ENCODE results near the gene ZCCHC10.
"Not testable (repeated sequence)": the region's sequence is repeated elsewhere in the genome, so short reads cannot be mapped to it uniquely, and the experiment has no call there.

The ZCCHC10 gene

DNA sequence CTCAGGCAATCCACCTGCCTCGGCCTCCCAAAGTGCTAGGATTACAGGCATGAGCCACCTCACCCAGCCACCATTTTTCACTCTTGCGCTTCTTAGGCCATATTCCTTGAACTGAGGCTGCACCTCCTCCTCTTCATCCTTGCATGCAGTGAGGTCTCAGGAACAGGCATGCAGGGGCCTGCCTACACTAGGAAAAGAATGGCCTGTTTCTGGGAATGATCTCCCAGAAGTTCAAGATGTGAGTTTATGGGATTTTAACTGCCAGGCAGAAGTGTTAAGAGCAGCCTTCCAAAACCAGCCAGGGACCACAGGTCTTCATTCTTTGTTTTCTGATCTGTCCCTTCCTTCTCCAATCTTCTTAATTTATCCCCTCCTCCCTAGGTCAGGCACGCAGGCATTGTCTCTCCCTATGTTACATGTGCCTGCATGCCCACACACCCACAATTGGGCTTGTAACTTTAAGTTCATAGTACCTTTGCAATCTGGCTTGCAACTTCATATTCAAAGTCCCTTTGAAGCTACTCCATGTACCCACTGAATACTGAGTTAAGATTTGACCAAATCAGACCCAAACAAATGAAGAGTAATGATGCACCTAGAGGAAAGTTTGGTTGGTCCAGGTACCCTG lies 14.9 kb upstream of the ZCCHC10 start:
- Histone ChIP-seq H3K27me3 (replicated peaks; ENCODE audit: control insufficient read depth, insufficient read depth, low read length) (no peaks in the 10 kb centered on the region), H3K4me1 (ENCODE audit: control insufficient read depth, insufficient read depth, low read length) (no peaks in the 10 kb centered on the region), H3K9ac (ENCODE audit: low read length) (no peak overlapping the region), H3K9me3 (ENCODE audit: control insufficient read depth, low read length) (no peaks in the 10 kb centered on the region), H3K4me3 (ENCODE audit: low read length) (no peak overlapping the region), H3K36me3 (ENCODE audit: control insufficient read depth, insufficient read depth, low read length, severe bottlenecking) (no peaks in the 10 kb centered on the region)
- no peak for DNase-seq (ENCODE audit: low read depth)

- not testable (repeated sequence) for H3K27me3 ChIP-seq (replicated peaks; ENCODE audit: control insufficient read depth, insufficient read depth, low read length)
These were observed 10.3 kb upstream of the ZCCHC10 start for GRCh38 chr5:133036677-133037076.

GRCh38 chr5:133035224-133035623 lies 8.9 kb upstream of the ZCCHC10 start:
- H3K4me1 ChIP-seq (ENCODE audit: control insufficient read depth, insufficient read depth, low read length): no peaks in the 10 kb centered on the region
- no peak for DNase-seq (ENCODE audit: low read depth)
- no peak overlapping the region for H3K4me3 ChIP-seq (ENCODE audit: low read length)
- no peak overlapping the region for H3K9ac ChIP-seq (ENCODE audit: low read length)
- no peaks in the 10 kb centered on the region for H3K36me3 ChIP-seq (ENCODE audit: control insufficient read depth, insufficient read depth, low read length, severe bottlenecking)
- no peaks in the 10 kb centered on the region for H3K9me3 ChIP-seq (ENCODE audit: control insufficient read depth, low read length)
- H3K27me3 ChIP-seq (replicated peaks; ENCODE audit: control insufficient read depth, insufficient read depth, low read length): no peaks in the 10 kb centered on the region

More at GRCh38 chr5:133036677-133037076, 10.3 kb upstream of the ZCCHC10 start:
- not testable (repeated sequence) for H3K4me3 ChIP-seq (ENCODE audit: low read length); H3K4me1 ChIP-seq (ENCODE audit: control insufficient read depth, insufficient read depth, low read length); H3K36me3 ChIP-seq (ENCODE audit: control insufficient read depth, insufficient read depth, low read length, severe bottlenecking); H3K9me3 ChIP-seq (ENCODE audit: control insufficient read depth, low read length); H3K9ac ChIP-seq (ENCODE audit: low read length); DNase-seq (ENCODE audit: low read depth)

DNA sequence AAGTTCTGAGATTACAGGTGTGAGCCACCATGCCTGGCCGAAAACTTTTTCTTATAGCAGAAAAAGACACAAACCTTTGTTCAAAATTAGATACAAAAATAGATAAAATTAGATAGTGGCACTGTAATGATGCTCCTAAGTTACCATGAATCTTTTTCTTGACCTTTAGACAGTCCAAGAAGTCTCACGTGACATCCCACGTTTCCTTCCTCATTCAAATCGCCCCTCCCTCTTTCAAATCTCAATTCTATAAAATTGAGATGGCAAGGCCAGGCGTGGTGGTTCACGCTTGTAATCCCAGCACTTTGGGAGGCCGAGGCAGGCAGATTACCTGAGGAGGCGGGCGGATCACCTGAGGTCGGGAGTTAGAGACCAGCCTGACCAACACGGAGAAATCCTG lies 7.7 kb upstream of the ZCCHC10 start:
- Histone ChIP-seq H3K4me3 (ENCODE audit: low read length) (no peak overlapping the region), H3K27me3 (replicated peaks; ENCODE audit: control insufficient read depth, insufficient read depth, low read length) (no peaks in the 10 kb centered on the region), H3K4me1 (ENCODE audit: control insufficient read depth, insufficient read depth, low read length) (peaks cover 3% of the 10 kb centered on the region), H3K36me3 (ENCODE audit: control insufficient read depth, insufficient read depth, low read length, severe bottlenecking) (no peaks in the 10 kb centered on the region), H3K9ac (ENCODE audit: low read length) (no peak overlapping the region), H3K9me3 (ENCODE audit: control insufficient read depth, low read length) (no peaks in the 10 kb centered on the region)
- DNase-seq (ENCODE audit: low read depth): no peak

DNA sequence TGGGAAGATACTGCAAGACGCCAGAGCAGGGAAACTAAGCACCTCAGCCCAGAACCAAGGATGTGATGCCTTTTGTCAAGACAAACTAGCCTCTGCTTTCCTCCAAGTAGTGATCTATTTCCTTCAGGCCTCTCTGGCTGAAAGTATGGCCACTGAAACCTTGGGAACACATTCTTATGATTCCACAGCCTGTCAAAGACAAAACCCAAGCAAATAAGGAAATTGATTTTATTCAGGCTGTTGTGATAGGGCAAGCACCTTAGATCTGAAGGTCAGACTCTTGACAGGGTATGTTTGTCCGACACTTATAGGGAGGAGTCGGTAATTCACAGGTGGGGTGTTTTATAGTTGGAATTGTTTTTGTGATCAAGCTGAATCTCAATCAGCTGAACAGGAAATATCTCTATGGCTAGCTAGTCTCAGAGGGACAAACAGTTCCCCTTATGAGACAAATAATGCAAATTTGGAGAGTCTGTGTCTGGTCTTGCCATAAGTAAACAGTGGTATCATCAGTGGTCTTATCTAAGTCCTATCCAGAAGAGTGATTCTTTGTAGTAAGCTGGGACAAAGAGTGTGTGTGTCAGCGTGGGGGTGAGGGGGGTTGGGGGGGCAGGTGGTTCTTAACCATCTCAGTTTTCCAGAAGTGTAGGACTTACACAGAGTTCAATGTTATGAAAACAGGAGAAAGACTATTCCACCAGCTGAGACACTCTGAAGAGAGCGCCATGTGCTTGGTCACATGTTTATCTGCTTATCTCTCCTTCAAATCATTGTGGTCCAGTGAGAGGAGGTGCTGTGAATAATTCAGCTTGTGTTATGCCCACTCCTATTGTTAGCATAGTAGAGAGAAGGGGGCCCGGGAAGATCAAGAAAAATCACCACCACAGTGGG lies 6.7 kb upstream of the ZCCHC10 start:
- H3K27me3 ChIP-seq (replicated peaks; ENCODE audit: control insufficient read depth, insufficient read depth, low read length): no peaks in the 10 kb centered on the region
- peaks cover 3% of the 10 kb centered on the region for H3K4me1 ChIP-seq (ENCODE audit: control insufficient read depth, insufficient read depth, low read length)
- no peak overlapping the region for H3K4me3 ChIP-seq (ENCODE audit: low read length)
- H3K9ac ChIP-seq (ENCODE audit: low read length): no peak overlapping the region
- H3K9me3 ChIP-seq (ENCODE audit: control insufficient read depth, low read length): no peaks in the 10 kb centered on the region
- no peak for DNase-seq (ENCODE audit: low read depth)
- H3K36me3 ChIP-seq (ENCODE audit: control insufficient read depth, insufficient read depth, low read length, severe bottlenecking): no peaks in the 10 kb centered on the region

DNA sequence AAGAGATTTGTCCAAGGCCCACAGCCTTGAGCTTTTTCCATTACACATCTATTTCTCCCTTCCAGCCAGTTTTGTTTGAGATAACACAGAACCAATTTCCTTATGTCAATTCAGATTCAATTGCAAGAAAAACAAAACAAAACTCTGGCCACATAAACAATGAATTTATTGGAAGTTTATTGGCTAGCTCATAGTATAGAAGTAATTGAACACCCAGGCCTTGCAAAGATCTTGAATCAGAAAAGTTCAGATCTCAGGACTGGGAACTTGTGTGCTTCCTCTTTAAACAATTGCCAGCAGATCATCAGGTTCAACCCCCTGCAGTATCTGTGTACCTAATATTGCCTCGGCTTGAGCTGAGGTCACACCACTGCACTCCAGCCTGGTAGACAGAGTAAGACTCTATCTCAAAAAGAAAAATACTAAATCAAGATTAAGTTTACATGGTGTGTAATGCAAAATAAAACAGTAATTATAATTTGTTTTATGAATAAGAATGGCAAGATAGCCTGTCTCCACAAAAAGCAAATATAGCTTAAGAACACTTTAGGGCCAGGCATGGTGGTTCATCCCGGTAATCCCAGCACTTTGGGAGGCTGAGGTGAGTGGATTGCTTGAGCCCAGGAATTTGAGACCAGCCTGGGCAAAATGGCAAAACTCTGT lies 4.1 kb upstream of the ZCCHC10 start:
- Histone ChIP-seq H3K4me1 (ENCODE audit: control insufficient read depth, insufficient read depth, low read length) (peaks cover 9% of the 10 kb centered on the region), H3K27me3 (replicated peaks; ENCODE audit: control insufficient read depth, insufficient read depth, low read length) (no peaks in the 10 kb centered on the region), H3K4me3 (ENCODE audit: low read length) (no peak overlapping the region), H3K9me3 (ENCODE audit: control insufficient read depth, low read length) (no peaks in the 10 kb centered on the region), H3K9ac (ENCODE audit: low read length) (no peak overlapping the region), H3K36me3 (ENCODE audit: control insufficient read depth, insufficient read depth, low read length, severe bottlenecking) (no peaks in the 10 kb centered on the region)
- no peak for DNase-seq (ENCODE audit: low read depth)

DNA sequence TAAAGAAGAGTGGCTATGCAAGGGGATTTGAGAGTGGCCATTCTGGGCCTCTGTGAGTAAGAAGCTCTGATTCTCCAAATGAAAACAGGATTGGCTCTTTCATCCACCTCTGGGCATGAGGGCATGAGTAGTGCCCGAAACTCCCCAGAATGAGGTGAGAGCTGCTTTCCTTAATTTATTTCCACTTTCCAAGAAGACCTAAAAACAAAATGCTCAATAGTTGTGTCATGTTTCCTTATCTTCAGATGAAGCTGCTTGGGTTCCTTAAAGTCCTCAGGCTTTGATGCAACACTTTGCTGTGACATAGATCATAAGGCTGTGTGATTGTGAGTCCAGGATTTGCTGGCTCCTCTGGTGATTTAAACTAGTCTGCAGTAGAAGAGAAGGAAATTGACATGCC lies 3.1 kb upstream of the ZCCHC10 start:
- DNase-seq (ENCODE audit: low read depth): no peak
- no peak overlapping the region for H3K4me3 ChIP-seq (ENCODE audit: low read length)
- peaks cover 11% of the 10 kb centered on the region for H3K4me1 ChIP-seq (ENCODE audit: control insufficient read depth, insufficient read depth, low read length)
- H3K9me3 ChIP-seq (ENCODE audit: control insufficient read depth, low read length): no peaks in the 10 kb centered on the region
- H3K9ac ChIP-seq (ENCODE audit: low read length): no peak overlapping the region
- no peaks in the 10 kb centered on the region for H3K36me3 ChIP-seq (ENCODE audit: control insufficient read depth, insufficient read depth, low read length, severe bottlenecking)
- no peaks in the 10 kb centered on the region for H3K27me3 ChIP-seq (replicated peaks; ENCODE audit: control insufficient read depth, insufficient read depth, low read length)

- H3K4me1 ChIP-seq (ENCODE audit: control insufficient read depth, insufficient read depth, low read length): peaks cover 11% of the 10 kb centered on the region
- DNase-seq (ENCODE audit: low read depth): no peak
- H3K27me3 ChIP-seq (replicated peaks; ENCODE audit: control insufficient read depth, insufficient read depth, low read length): no peaks in the 10 kb centered on the region
- no peaks in the 10 kb centered on the region for H3K9me3 ChIP-seq (ENCODE audit: control insufficient read depth, low read length)
- peaks cover 4% of the 10 kb centered on the region for H3K36me3 ChIP-seq (ENCODE audit: control insufficient read depth, insufficient read depth, low read length, severe bottlenecking)
- H3K9ac ChIP-seq (ENCODE audit: low read length): peak overlapping the region; percentile 89
- H3K4me3 ChIP-seq (ENCODE audit: low read length): peak overlapping the region; percentile 87
These were observed 360 bp upstream of the ZCCHC10 start for GRCh38 chr5:133026664-133027153.

- H3K27me3 ChIP-seq (replicated peaks; ENCODE audit: control insufficient read depth, insufficient read depth, low read length); H3K9ac ChIP-seq (ENCODE audit: low read length); DNase-seq (ENCODE audit: low read depth); H3K9me3 ChIP-seq (ENCODE audit: control insufficient read depth, low read length); H3K4me3 ChIP-seq (ENCODE audit: low read length); H3K4me1 ChIP-seq (ENCODE audit: control insufficient read depth, insufficient read depth, low read length): not testable (repeated sequence)
- peaks cover 25% of the 10 kb centered on the region for H3K36me3 ChIP-seq (ENCODE audit: control insufficient read depth, insufficient read depth, low read length, severe bottlenecking)
These were observed 6.9 kb downstream of the ZCCHC10 start for GRCh38 chr5:133019471-133019870.

DNA sequence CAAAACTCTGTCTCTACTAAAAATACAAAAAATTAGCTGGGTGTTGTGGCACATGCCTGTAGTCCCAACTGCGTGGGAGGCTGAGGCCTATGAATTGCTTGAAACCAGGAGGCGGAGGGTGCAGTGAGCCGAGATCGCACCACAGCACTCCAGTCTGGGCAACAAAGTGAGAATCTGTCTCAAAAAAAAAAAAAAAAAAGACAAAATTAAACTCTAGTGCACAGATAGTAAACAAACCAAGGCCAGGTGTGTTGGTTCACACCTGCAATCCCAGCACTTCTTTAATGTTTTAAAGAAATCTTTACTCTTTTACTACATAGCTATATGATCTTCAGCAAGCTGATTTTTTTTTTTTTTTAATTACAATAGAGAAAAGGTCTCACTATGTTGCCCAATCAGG lies 8.4 kb downstream of the ZCCHC10 start:
- Histone ChIP-seq H3K4me1 (ENCODE audit: control insufficient read depth, insufficient read depth, low read length) (peaks cover 5% of the 10 kb centered on the region), H3K9me3 (ENCODE audit: control insufficient read depth, low read length) (no peaks in the 10 kb centered on the region), H3K4me3 (ENCODE audit: low read length) (no peak overlapping the region), H3K27me3 (replicated peaks; ENCODE audit: control insufficient read depth, insufficient read depth, low read length) (no peaks in the 10 kb centered on the region), H3K9ac (ENCODE audit: low read length) (no peak overlapping the region), H3K36me3 (ENCODE audit: control insufficient read depth, insufficient read depth, low read length, severe bottlenecking) (peaks cover 25% of the 10 kb centered on the region)
- DNase-seq (ENCODE audit: low read depth): no peak

- peaks cover 21% of the 10 kb centered on the region for H3K36me3 ChIP-seq (ENCODE audit: control insufficient read depth, insufficient read depth, low read length, severe bottlenecking)
- no peaks in the 10 kb centered on the region for H3K27me3 ChIP-seq (replicated peaks; ENCODE audit: control insufficient read depth, insufficient read depth, low read length)
- no peaks in the 10 kb centered on the region for H3K9me3 ChIP-seq (ENCODE audit: control insufficient read depth, low read length)
- DNase-seq (ENCODE audit: low read depth): no peak
- no peak overlapping the region for H3K9ac ChIP-seq (ENCODE audit: low read length)
- no peak overlapping the region for H3K4me3 ChIP-seq (ENCODE audit: low read length)
- peaks cover 5% of the 10 kb centered on the region for H3K4me1 ChIP-seq (ENCODE audit: control insufficient read depth, insufficient read depth, low read length)
These were observed 10.9 kb downstream of the ZCCHC10 start for GRCh38 chr5:133015466-133015865.
